GM19099 (cell line): ENCODE data around the gene TRAK1.

Experiments
- POLR2A ChIP-seq: IDR thresholded peaks from 3 replicates; pipeline ENCODE4 v1.6.1; 2011; ENCODE audit warnings: low read depth; ENCODE audit not compliant: insufficient read length; ENCODE audit errors: extremely low read depth

TRAK1 gene

GRCh38 chr3:42164656-42165055, 73.5 kb downstream of the TRAK1 start:
- no peak for TF ChIP-seq POLR2A

GRCh38 chr3:42165211-42165610, 74.1 kb downstream of the TRAK1 start:
- no peak for TF ChIP-seq POLR2A

- no peak for TF ChIP-seq POLR2A
Observed at GRCh38 chr3:42166214-42166613, 75.1 kb downstream of the TRAK1 start.

GRCh38 chr3:42166662-42167300, 75.6 kb downstream of the TRAK1 start:
- no peak for TF ChIP-seq POLR2A

- no peak for TF ChIP-seq POLR2A
Observed at GRCh38 chr3:42169579-42170120, 78.5 kb downstream of the TRAK1 start.

- no peak for TF ChIP-seq POLR2A
Observed at GRCh38 chr3:42172047-42172654, 81.0 kb downstream of the TRAK1 start.

- no peak for TF ChIP-seq POLR2A
Observed at GRCh38 chr3:42173307-42173706, 82.2 kb downstream of the TRAK1 start.

GRCh38 chr3:42174679-42175385, 83.7 kb downstream of the TRAK1 start:
- no peak for TF ChIP-seq POLR2A

GRCh38 chr3:42175386-42176240, 84.5 kb downstream of the TRAK1 start:
- no peak for TF ChIP-seq POLR2A

- TF ChIP-seq POLR2A, result no peak
Observed at GRCh38 chr3:42176242-42177034, 85.3 kb downstream of the TRAK1 start.

GRCh38 chr3:42177068-42177800, 86.1 kb downstream of the TRAK1 start:
- no peak for TF ChIP-seq POLR2A

GRCh38 chr3:42177801-42178150, 86.6 kb downstream of the TRAK1 start:
- no peak for TF ChIP-seq POLR2A

GRCh38 chr3:42179110-42179725, 88.1 kb downstream of the TRAK1 start:
- no peak for TF ChIP-seq POLR2A
